GM10266 (cell line): ENCODE results near the gene ZDHHC9.

Source experiments
- DNase-seq: peaks from one replicate; pipeline ENCODE4 v3.0.0; 2012; ENCODE audit errors: extremely low spot score
- TF ChIP-seq, protein P1 (sequence below): IDR thresholded peaks from 2 replicates; pipeline ENCODE4 v1.5.1; 2012; ENCODE audit warnings: mild to moderate bottlenecking, low read depth; ENCODE audit not compliant: control insufficient read depth, insufficient read depth; ENCODE audit errors: missing control alignments

Gene ZDHHC9

DNA sequence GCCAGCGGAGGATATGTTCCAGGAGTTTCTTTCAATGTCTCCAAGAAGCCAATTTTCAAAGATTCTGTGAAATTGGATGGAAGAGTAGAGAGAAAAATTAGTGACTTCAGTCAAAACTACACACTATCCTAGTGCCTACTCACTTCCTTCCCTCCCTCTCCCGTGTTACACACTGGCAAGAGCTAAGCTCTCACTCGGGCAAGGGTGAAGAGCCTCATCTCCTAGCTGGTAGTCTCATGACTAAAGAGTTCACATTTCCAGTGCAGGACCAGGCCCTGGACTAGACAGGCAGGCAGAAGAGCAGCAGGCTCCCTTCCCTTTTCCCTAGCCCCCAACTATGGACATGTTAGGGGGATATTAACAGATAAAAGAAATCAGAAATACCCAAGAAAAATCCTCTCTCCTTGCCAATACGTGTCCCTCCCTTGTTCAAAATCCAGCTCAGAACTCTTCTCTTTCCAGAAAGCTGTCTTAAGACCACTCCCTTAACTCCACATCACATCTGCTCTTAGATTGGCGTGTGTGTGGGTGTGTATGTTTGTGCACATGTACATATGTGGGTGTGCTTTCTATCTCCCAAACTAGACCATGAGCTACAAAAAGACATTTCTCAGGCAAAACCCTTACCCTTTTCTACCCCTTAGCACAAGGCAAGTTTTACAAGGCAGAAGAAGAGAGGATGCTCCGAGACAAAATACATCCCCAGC, 29.9 kb downstream of the ZDHHC9 start:
- no peak for DNase-seq
- TF ChIP-seq, protein P1, sequence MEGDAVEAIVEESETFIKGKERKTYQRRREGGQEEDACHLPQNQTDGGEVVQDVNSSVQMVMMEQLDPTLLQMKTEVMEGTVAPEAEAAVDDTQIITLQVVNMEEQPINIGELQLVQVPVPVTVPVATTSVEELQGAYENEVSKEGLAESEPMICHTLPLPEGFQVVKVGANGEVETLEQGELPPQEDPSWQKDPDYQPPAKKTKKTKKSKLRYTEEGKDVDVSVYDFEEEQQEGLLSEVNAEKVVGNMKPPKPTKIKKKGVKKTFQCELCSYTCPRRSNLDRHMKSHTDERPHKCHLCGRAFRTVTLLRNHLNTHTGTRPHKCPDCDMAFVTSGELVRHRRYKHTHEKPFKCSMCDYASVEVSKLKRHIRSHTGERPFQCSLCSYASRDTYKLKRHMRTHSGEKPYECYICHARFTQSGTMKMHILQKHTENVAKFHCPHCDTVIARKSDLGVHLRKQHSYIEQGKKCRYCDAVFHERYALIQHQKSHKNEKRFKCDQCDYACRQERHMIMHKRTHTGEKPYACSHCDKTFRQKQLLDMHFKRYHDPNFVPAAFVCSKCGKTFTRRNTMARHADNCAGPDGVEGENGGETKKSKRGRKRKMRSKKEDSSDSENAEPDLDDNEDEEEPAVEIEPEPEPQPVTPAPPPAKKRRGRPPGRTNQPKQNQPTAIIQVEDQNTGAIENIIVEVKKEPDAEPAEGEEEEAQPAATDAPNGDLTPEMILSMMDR = no peak

DNA sequence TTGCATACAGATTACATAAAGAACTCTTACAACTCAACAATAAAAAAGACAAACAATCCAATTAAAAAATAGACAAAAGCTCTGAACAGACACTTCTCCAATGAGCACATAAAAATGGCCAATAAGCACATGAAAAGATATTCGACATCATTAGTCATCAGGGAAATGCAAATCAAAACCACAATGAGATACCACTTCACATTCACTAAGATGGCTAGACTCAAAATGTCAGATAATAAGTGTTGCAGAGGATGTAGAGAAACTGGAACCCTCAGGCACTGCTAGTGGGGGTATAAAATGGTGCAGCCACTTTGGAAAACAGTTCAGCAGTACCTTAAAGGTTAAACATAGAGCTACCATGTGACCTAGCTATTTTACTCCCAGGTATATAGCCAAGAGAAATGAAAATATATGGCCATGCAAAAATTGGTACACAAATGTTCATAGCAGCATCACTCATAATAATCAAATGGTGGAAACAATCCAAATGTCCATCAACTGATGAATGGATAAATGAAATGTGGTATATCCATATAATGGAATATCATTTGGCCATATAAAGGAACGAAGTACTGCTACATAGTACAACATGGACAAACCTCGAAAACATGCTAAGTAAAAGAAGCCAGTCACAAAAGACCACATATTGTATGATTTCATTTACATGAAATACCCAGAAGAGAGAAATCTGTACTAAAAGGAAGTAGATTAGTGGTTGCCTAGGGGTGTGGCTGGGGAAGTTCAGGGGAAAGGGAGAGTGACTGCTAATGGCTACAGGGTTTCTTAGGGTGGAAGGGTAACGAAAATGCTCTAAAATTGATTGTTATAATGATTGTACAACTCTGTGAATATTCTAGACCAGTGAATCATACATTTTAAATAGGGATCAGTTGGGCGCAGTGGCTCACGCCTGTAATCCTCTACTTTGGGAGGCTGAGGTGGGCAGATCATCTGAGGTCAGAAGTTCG, 34.6 kb downstream of the ZDHHC9 start:
- TF ChIP-seq, protein P1 = no peak
- DNase-seq = no peak

DNA sequence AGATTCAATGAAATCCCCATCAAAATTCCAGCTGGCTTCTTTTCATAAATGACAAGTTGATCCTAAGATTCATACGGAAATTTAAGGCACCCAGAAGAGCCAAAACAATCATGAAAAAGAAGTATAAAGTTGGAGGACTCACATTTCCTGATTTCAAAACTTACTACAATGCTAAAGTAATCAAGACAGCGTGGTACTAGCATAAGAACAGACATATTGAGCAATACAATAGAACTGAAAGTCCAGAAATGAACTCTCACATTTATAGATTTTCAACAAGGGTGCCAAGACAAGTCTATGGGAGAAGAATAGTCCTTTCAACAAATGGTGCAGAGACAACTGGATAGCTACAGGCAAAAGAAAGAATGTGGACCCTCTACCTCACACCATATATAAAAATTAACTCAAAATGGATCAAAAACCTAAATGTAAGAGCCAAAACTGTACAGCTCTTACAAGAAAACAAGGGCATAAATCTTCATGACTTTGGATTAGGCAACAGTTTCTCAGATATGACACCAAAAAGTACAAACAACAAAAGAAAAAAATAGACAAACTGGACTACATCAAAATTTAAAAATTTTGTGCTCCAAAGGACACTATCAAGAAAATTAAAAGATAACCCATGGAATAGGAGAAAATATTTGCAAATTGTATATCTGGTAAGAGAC, 35.4 kb downstream of the ZDHHC9 start:
- TF ChIP-seq, protein P1 = no peak
- DNase-seq = no peak

DNA sequence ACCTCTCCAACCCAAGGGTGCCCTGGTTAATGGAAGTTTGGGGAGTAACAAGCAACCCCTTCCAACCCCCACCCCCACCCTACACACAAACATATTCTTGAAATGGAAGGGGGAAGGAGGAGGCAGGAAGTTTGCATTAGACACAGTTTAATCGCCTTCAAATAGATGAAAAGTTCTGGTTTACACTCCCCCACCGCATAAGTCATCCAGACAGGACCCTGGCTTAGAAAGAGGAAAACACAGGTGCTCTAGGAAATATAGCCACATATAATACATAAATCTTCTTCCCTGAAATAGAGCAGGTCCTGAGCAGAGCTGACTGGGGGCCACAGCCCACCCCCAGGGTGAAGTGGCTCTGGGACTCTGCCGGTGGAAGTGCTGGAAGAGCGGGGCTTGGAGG, 38.9 kb downstream of the ZDHHC9 start:
- no peak for DNase-seq
- TF ChIP-seq, protein P1 = no peak

DNA sequence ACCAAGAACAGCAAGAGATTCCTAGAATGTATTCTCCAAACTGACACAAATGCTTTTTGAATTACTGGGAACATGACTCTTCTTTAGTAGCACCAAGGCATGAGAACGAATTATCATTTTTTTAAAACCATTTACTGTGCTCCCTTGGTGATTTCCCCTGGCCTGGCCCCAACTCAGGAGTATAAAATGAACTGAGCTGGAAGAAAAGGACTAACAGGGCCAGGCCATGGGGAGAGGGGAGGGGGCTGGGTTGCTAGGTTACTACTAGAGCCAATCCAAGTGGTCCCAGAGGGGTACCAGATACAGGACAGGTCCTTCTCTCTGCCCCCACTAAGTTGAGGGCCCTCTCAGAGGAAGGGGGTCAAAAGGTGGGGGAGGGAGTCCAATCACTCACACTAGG, 40.8 kb downstream of the ZDHHC9 start:
- DNase-seq = no peak
- TF ChIP-seq, protein P1 = no peak

DNA sequence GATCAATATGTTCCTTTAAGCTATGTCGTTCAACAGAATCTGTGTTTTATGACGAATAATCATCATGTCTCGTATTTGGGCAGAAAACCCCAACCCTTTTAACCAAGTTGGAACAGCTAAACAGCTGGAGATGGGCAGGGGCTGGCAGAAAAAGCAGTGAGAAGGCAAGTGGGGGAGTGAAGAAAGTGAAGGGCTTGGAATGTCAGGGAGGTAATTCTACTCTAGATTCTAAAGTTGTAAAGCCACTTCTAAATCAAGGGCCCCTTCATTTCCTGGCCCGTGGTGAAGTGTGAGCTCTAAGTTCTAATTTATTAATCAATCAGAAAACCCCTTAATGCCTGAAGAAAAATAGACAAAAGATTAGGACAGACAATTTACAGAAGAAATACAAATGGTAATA, 43.5 kb downstream of the ZDHHC9 start:
- DNase-seq = no peak
- TF ChIP-seq, protein P1 = no peak
